ENCODE data around the gene FAM151B. TPM values are rescaled to one million over a fixed set of nuclear protein-coding genes. Genes with fewer than 3 reads are reported as not detected.

Gene FAM151B
- total and polyA plus RNA-seq, 2 donors (not counting 1 experiment from before 2014, with no cell fraction given), result 1.1 TPM; not detected in 1

DNA sequence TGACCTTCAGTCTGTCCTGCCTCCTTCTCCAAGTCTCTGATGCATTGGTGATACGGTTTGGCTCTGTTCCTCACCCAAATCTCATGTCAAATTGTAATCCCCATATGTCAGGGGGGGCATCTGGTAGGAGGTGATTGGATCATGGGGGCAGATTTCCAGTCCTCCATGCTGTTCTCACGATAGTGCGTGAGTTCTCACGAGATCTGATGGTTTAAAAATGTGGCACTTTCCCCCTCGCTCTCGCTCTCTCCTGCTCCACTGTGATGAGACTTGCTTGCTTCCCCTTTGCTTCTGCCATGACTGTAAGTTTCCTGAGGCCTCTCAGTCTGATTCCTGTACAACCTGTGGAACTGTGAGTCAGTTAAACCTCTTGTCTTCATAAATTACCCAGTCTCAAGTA is 96.9 kb downstream of the FAM151B start:
- no peaks in the 10 kb centered on the region for H3K36me3 ChIP-seq (replicated peaks in 1 of 2; ENCODE audit: control extremely low read depth in 1 of 2, control insufficient read depth in 1 of 2, extremely low read depth in 1 of 2, insufficient read depth in 2 of 2, low read length in 1 of 2)
- H3K4me3 ChIP-seq (ENCODE audit: control extremely low read depth in 1 of 5, extremely low read depth in 1 of 5, insufficient read depth in 1 of 5, low read depth in 2 of 5, low read length in 4 of 5), result no peak overlapping the region
- H3K9ac ChIP-seq (ENCODE audit: low read length), result no peak overlapping the region
- no peak overlapping the region for H3K27ac Mint-ChIP-seq
- H3K79me2 ChIP-seq (ENCODE audit: control insufficient read depth, insufficient read depth, low read length), result no peaks in the 10 kb centered on the region
- H3K9me3 Mint-ChIP-seq (ENCODE audit: insufficient read depth), result peaks cover 1% of the 10 kb centered on the region
- ATAC-seq (ENCODE audit: low read depth) (no peak), DNase-seq (no peak)
- H2AFZ ChIP-seq (ENCODE audit: insufficient read depth, low read depth, low read length, poor library complexity, severe bottlenecking), result no peak overlapping the region
- intact Hi-C loops (cut with micrococcal nuclease), result no loop called here
- H3K27me3 ChIP-seq (replicated peaks in 1 of 4; ENCODE audit: control extremely low read depth in 1 of 4, control insufficient read depth in 3 of 4, insufficient read depth in 4 of 4, low read length in 3 of 4), result peaks cover 0 to 3% (median 0%) of the 10 kb centered on the region in 4 experiments
- no peak overlapping the region for H3K27ac ChIP-seq (ENCODE audit: low read length in 2 of 2)
- H3K4me3 Mint-ChIP-seq, result no peak overlapping the region
- H3K27me3 Mint-ChIP-seq, result peaks cover 7% of the 10 kb centered on the region
- ChIA-PET POLR2A (no interaction called here), CTCF (no interaction called here)
- no peaks in the 10 kb centered on the region for H3K4me1 ChIP-seq (ENCODE audit: control insufficient read depth in 2 of 2, insufficient read depth in 2 of 2, low read length in 2 of 2)
- H3K4me1 Mint-ChIP-seq, result no peaks in the 10 kb centered on the region
- WGBS (ENCODE audit: insufficient coverage), result 94% methylated on average over 5 of the region's 6 CpGs
- H3K4me2 ChIP-seq (replicated peaks; ENCODE audit: low read depth, low read length, poor library complexity, severe bottlenecking), result no peak overlapping the region
- TF ChIP-seq EZH2 (IDR thresholded peaks at IDR 0.05; ENCODE audit: borderline replicate concordance, insufficient read depth, low read depth, low read length, poor library complexity, severe bottlenecking), result no peak
- TF ChIP-seq, protein P1, sequence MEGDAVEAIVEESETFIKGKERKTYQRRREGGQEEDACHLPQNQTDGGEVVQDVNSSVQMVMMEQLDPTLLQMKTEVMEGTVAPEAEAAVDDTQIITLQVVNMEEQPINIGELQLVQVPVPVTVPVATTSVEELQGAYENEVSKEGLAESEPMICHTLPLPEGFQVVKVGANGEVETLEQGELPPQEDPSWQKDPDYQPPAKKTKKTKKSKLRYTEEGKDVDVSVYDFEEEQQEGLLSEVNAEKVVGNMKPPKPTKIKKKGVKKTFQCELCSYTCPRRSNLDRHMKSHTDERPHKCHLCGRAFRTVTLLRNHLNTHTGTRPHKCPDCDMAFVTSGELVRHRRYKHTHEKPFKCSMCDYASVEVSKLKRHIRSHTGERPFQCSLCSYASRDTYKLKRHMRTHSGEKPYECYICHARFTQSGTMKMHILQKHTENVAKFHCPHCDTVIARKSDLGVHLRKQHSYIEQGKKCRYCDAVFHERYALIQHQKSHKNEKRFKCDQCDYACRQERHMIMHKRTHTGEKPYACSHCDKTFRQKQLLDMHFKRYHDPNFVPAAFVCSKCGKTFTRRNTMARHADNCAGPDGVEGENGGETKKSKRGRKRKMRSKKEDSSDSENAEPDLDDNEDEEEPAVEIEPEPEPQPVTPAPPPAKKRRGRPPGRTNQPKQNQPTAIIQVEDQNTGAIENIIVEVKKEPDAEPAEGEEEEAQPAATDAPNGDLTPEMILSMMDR (IDR thresholded peaks at IDR 0.05), result no peak
- H4K20me1 ChIP-seq (ENCODE audit: control insufficient read depth, insufficient read depth, low read length, poor library complexity, severe bottlenecking), result no peaks in the 10 kb centered on the region
- no peaks in the 10 kb centered on the region for H3K9me3 ChIP-seq (ENCODE audit: control extremely low read depth in 1 of 3, control insufficient read depth in 2 of 3, insufficient read depth in 1 of 3, low read length in 2 of 3)

- Mint-ChIP-seq H3K4me3 (no peak overlapping the region), H3K4me1 (no peaks in the 10 kb centered on the region), H3K27ac (no peak overlapping the region), H3K27me3 (peaks cover 9% of the 10 kb centered on the region), H3K9me3 (ENCODE audit: insufficient read depth) (no peaks in the 10 kb centered on the region)
- peaks cover 0 to 3% (median 0%) of the 10 kb centered on the region in 4 experiments for H3K27me3 ChIP-seq (replicated peaks in 1 of 4; ENCODE audit: control extremely low read depth in 1 of 4, control insufficient read depth in 3 of 4, insufficient read depth in 4 of 4, low read length in 3 of 4)
- H3K36me3 ChIP-seq (replicated peaks in 1 of 2; ENCODE audit: control extremely low read depth in 1 of 2, control insufficient read depth in 1 of 2, extremely low read depth in 1 of 2, insufficient read depth in 2 of 2, low read length in 1 of 2), result no peaks in the 10 kb centered on the region
- TF ChIP-seq, protein P1 (IDR thresholded peaks at IDR 0.05), result no peak
- no peak for TF ChIP-seq EZH2 (IDR thresholded peaks at IDR 0.05; ENCODE audit: borderline replicate concordance, insufficient read depth, low read depth, low read length, poor library complexity, severe bottlenecking)
- CTCF ChIA-PET, result no interaction called here
- WGBS (ENCODE audit: insufficient coverage), result 0% methylated on average over 1 of the region's 8 CpGs
- H3K4me1 ChIP-seq (ENCODE audit: control insufficient read depth in 2 of 2, insufficient read depth in 2 of 2, low read length in 2 of 2), result no peaks in the 10 kb centered on the region
- intact Hi-C loops (cut with micrococcal nuclease), result no loop called here
- H4K20me1 ChIP-seq (ENCODE audit: control insufficient read depth, insufficient read depth, low read length, poor library complexity, severe bottlenecking), result no peaks in the 10 kb centered on the region
- no peak for DNase-seq
- POLR2A ChIA-PET, result no interaction called here
- H3K9ac ChIP-seq (ENCODE audit: low read length), result no peak overlapping the region
- H2AFZ ChIP-seq (ENCODE audit: insufficient read depth, low read depth, low read length, poor library complexity, severe bottlenecking), result no peak overlapping the region
- H3K9me3 ChIP-seq (ENCODE audit: control extremely low read depth in 1 of 3, control insufficient read depth in 2 of 3, insufficient read depth in 1 of 3, low read length in 2 of 3), result no peaks in the 10 kb centered on the region
- no peaks in the 10 kb centered on the region for H3K79me2 ChIP-seq (ENCODE audit: control insufficient read depth, insufficient read depth, low read length)
- no peak overlapping the region for H3K4me3 ChIP-seq (ENCODE audit: control extremely low read depth in 1 of 5, extremely low read depth in 1 of 5, insufficient read depth in 1 of 5, low read depth in 2 of 5, low read length in 4 of 5)
- no peak overlapping the region for H3K4me2 ChIP-seq (replicated peaks; ENCODE audit: low read depth, low read length, poor library complexity, severe bottlenecking)
- no peak overlapping the region for H3K27ac ChIP-seq (ENCODE audit: low read length in 2 of 2)
- ATAC-seq (ENCODE audit: low read depth), result no peak
Measured at GRCh38 chr5:80588858-80589540, 101.1 kb downstream of the FAM151B start.
